ENCODE results near the gene LRRC3.

- TF ChIP-seq, protein P1, sequence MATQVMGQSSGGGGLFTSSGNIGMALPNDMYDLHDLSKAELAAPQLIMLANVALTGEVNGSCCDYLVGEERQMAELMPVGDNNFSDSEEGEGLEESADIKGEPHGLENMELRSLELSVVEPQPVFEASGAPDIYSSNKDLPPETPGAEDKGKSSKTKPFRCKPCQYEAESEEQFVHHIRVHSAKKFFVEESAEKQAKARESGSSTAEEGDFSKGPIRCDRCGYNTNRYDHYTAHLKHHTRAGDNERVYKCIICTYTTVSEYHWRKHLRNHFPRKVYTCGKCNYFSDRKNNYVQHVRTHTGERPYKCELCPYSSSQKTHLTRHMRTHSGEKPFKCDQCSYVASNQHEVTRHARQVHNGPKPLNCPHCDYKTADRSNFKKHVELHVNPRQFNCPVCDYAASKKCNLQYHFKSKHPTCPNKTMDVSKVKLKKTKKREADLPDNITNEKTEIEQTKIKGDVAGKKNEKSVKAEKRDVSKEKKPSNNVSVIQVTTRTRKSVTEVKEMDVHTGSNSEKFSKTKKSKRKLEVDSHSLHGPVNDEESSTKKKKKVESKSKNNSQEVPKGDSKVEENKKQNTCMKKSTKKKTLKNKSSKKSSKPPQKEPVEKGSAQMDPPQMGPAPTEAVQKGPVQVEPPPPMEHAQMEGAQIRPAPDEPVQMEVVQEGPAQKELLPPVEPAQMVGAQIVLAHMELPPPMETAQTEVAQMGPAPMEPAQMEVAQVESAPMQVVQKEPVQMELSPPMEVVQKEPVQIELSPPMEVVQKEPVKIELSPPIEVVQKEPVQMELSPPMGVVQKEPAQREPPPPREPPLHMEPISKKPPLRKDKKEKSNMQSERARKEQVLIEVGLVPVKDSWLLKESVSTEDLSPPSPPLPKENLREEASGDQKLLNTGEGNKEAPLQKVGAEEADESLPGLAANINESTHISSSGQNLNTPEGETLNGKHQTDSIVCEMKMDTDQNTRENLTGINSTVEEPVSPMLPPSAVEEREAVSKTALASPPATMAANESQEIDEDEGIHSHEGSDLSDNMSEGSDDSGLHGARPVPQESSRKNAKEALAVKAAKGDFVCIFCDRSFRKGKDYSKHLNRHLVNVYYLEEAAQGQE (IDR thresholded peaks at IDR 0.05; ENCODE audit: low read depth): no peak
- TF ChIP-seq CREB1 (IDR thresholded peaks at IDR 0.05; ENCODE audit: low read depth) (no peak), CEBPB (IDR thresholded peaks at IDR 0.05) (no peak), NFIC (IDR thresholded peaks at IDR 0.05) (no peak), EP300 (IDR thresholded peaks at IDR 0.05; ENCODE audit: borderline replicate concordance) (no peak), RAD21 (IDR thresholded peaks at IDR 0.05; ENCODE audit: low read depth) (no peak), YY1 (IDR thresholded peaks at IDR 0.05; ENCODE audit: low read depth) (no peak), EGR1 (IDR thresholded peaks at IDR 0.05) (no peak), TAF1 (IDR thresholded peaks at IDR 0.05; ENCODE audit: low read depth) (no peak), TEAD4 (IDR thresholded peaks at IDR 0.05) (no peak), MAX (IDR thresholded peaks at IDR 0.05) (no peak), TCF12 (IDR thresholded peaks at IDR 0.05; ENCODE audit: low read depth) (no peak)
- TF ChIP-seq, protein P2, sequence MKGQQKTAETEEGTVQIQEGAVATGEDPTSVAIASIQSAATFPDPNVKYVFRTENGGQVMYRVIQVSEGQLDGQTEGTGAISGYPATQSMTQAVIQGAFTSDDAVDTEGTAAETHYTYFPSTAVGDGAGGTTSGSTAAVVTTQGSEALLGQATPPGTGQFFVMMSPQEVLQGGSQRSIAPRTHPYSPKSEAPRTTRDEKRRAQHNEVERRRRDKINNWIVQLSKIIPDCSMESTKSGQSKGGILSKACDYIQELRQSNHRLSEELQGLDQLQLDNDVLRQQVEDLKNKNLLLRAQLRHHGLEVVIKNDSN (IDR thresholded peaks at IDR 0.05): no peak
These were observed 23.5 kb downstream of the LRRC3 start for GRCh38 chr21:44478801-44479167.
